Sigmoid colon (tissue), 7 donors: Measurements from ENCODE around the gene SGPL1. TPM values are rescaled to one million over a fixed set of nuclear protein-coding genes. Genes with fewer than 3 reads are reported as not detected.

ENCODE experiments used
- DNase-seq: peaks from one replicate; pipeline ENCODE4 v3.0.0-alpha.2; 2019
- H3K27ac ChIP-seq, 4 donors: fragments of 200-600 bp; sonication (generic); one replicate each; pipeline ENCODE4 v1.5.1; 2016 to 2019; ENCODE audit warnings: mild to moderate bottlenecking in 1 of 4
- H3K27me3 ChIP-seq, 3 donors: fragments of 200-600 bp; sonication (generic); one replicate each; pipeline ENCODE4 v1.5.1; 2019; ENCODE audit warnings: mild to moderate bottlenecking in 1 of 3
- H3K36me3 ChIP-seq, 4 donors: fragments of 200-600 bp; sonication (generic); one replicate each; pipeline ENCODE4 v1.5.1; 2016 to 2019
- H3K4me1 ChIP-seq, 4 donors: fragments of 200-600 bp; sonication (generic); one replicate each; pipeline ENCODE4 v1.5.1; 2017 to 2019
- H3K4me3 ChIP-seq, 4 donors: fragments of 200-600 bp; sonication (generic); one replicate each; pipeline ENCODE4 v1.5.1; 2017 to 2019; ENCODE audit warnings: mild to moderate bottlenecking in 2 of 4, moderate library complexity in 1 of 4
- H3K9me3 ChIP-seq, 4 donors: fragments of 200-600 bp in 3 of 4; sonication (generic) in 3 of 4; one replicate each; pipeline versions ENCODE4 v1.5.1 to v1.6.1; 2013 to 2019
- EP300 ChIP-seq, 4 donors: sonication (generic); formaldehyde crosslinking; IDR thresholded peaks; one replicate each; pipeline ENCODE4 v1.6.1; 2017; ENCODE audit warnings: antibody characterized with exemption in 4 of 4
- POLR2A ChIP-seq, 2 donors: fragments of 450-650 bp; IDR thresholded peaks; one replicate each; pipeline ENCODE4 v1.6.1; 2016; ENCODE audit warnings: antibody characterized with exemption in 2 of 2, mild to moderate bottlenecking in 2 of 2, moderate library complexity in 2 of 2
- POLR2AphosphoS5 ChIP-seq, 4 donors: sonication (generic); formaldehyde crosslinking; IDR thresholded peaks; one replicate each; pipeline ENCODE4 v1.6.1; 2017; ENCODE audit warnings: antibody characterized with exemption in 4 of 4
- WGBS, 2 donors: extraction: QIAGEN DNeasy Blood & Tissue Kit; methylation state at CpG; one replicate each; pipeline ENCODE4 v1.1.7; 2013; 5-methylcytosine and 5-hydroxymethylcytosine counted together
- intact Hi-C: fragments of 100-400 bp; cut with DNase I; formaldehyde crosslinking; loops from one replicate; pipeline ENCODE4 v1.15.1; 2023
- polyA plus RNA-seq, 3 donors: library from polyadenylated mRNA; stranded (reverse); fragments of 200-250 nt; gene quantifications; one replicate each; pipeline ENCODE4 v1.2.3, GENCODE V29; 2013
- total RNA-seq, 4 donors: library from RNA; depleted of rRNA; stranded (reverse); fragments of >200 nt; gene quantifications; one replicate each; pipeline ENCODE4 v1.1.0, GENCODE V29; 2016
- TF ChIP-seq, protein P1 (sequence below), 4 experiments: fragments of 450-650 bp in 3 of 4; fragments of 200-600 bp in 1 of 4; IDR thresholded peaks; one replicate each; pipeline ENCODE4 v1.5.1; 2016 to 2019; ENCODE audit warnings: antibody characterized with exemption in 4 of 4, mild to moderate bottlenecking in 3 of 4, moderate library complexity in 2 of 4
- donor health status: healthy with polysubstance abuse.
- donor health status: Bipolar disorder and iron deficiency.
- donor health status: healthy.

The SGPL1 gene
- total and polyA plus RNA-seq, 7 donors: 6.0 to 22.2 (median 20.1) TPM

DNA sequence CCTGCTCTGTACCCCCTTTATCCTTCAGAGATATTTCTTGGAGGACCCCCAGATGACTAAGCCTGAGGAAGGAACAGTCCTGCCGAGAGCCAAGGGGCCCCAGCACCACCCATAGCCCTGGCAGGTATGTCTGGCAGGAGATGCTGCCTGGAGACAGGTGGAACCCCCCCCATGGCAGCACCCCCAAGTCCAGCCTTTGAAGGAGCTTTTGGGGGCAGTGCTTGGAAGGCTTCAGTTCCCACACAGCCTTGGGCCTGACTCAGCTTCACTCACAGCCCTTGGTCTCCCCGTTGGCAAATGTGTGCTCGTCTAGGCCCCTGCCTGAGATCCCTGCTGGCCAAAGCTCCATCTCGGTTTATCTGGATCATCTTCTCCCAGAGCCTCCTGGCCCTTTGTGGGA lies 95.6 kb downstream of the SGPL1 start:
- TF ChIP-seq, protein P1, sequence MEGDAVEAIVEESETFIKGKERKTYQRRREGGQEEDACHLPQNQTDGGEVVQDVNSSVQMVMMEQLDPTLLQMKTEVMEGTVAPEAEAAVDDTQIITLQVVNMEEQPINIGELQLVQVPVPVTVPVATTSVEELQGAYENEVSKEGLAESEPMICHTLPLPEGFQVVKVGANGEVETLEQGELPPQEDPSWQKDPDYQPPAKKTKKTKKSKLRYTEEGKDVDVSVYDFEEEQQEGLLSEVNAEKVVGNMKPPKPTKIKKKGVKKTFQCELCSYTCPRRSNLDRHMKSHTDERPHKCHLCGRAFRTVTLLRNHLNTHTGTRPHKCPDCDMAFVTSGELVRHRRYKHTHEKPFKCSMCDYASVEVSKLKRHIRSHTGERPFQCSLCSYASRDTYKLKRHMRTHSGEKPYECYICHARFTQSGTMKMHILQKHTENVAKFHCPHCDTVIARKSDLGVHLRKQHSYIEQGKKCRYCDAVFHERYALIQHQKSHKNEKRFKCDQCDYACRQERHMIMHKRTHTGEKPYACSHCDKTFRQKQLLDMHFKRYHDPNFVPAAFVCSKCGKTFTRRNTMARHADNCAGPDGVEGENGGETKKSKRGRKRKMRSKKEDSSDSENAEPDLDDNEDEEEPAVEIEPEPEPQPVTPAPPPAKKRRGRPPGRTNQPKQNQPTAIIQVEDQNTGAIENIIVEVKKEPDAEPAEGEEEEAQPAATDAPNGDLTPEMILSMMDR (IDR thresholded peaks at IDR 0.05): no peak
- no peak for DNase-seq
- WGBS, 2 donors: 85 to 92% methylated on average over 4 of the region's 4 CpGs
- no peak overlapping the region for H3K4me3 ChIP-seq
- no peaks in the 10 kb centered on the region for H3K9me3 ChIP-seq
- H3K4me1 ChIP-seq: peaks cover 0 to 19% (median 16%) of the 10 kb centered on the region in 4 donors
- H3K27me3 ChIP-seq: no peaks in the 10 kb centered on the region
- H3K36me3 ChIP-seq: no peaks in the 10 kb centered on the region
- H3K27ac ChIP-seq: no peak overlapping the region
- intact Hi-C loops: no loop called here

DNA sequence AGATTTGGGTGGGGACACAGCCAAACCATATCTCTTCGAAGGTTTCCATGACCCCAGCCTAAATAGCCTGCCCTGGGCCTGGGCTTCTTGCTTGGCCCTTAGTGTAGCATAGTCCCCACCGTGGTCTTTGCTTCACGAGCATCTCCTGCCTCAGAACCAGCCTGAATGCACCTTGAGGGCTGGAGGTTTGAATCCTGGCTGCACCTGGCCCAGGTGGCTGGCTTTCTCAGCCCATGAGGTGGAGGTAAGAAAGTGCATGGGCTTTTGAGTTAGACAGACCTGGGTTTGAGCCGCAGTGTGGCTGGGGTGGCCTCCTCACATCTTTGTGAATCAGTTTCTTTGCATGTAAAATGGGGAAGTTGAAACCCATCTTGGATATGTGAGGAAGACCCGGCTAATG lies 96.8 kb downstream of the SGPL1 start:
- TF ChIP-seq POLR2AphosphoS5 (IDR thresholded peaks at IDR 0.05) (no peak), POLR2A (IDR thresholded peaks at IDR 0.05) (no peak), EP300 (IDR thresholded peaks at IDR 0.05) (no peak)
- TF ChIP-seq, protein P1 (IDR thresholded peaks at IDR 0.05): no peak
- intact Hi-C loops: no loop called here
- no peaks in the 10 kb centered on the region for H3K36me3 ChIP-seq
- no peak overlapping the region for H3K4me3 ChIP-seq
- H3K4me1 ChIP-seq: peaks cover 0 to 8% (median 7%) of the 10 kb centered on the region in 4 donors
- H3K9me3 ChIP-seq: no peaks in the 10 kb centered on the region
- H3K27ac ChIP-seq: no peak overlapping the region
- 88 to 91% methylated on average over 5 of the region's 5 CpGs for WGBS, 2 donors
- DNase-seq: no peak
- H3K27me3 ChIP-seq: no peaks in the 10 kb centered on the region

DNA sequence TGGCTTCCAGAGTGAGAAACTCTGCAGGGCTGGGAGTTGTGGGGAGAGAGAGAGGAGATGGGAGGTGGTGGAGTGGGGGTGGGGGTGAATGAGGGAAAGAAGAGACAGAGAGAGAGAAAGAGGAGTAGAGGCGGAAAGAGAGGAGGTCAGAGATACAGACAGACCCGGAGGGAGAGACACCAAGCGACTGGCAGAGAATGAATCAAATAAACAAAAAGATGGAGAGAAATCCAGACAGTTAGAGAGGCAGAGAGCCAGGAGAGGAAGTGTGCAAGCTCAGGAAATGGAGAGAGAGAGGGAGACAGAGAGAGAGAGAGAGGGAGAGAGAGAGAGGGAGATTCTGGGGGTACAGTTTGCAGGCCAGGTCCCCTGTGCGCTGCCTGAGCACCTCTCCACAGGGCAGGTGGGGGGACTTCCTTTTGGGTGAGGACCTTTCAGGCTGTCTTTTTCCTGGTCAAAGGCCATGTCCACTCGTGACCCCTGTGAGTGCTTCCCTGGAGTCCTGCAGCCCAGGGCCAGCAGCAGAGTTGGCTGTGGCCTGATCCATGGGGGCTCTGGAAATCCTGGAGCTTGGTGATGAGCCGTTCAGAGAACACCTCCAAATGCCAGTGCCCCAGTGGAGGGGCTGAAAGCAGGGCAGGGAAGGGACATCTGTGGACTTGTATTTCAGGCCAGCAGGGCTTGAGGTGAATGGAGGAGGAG lies 97.6 kb downstream of the SGPL1 start:
- H3K27ac ChIP-seq: no peak overlapping the region
- no peak for DNase-seq
- no peaks in the 10 kb centered on the region for H3K36me3 ChIP-seq
- intact Hi-C loops: no loop called here
- H3K9me3 ChIP-seq: no peaks in the 10 kb centered on the region
- H3K4me1 ChIP-seq: peaks cover 0 to under 1% (median 0%) of the 10 kb centered on the region in 4 donors
- H3K27me3 ChIP-seq: no peaks in the 10 kb centered on the region
- TF ChIP-seq, protein P1 (IDR thresholded peaks at IDR 0.05): no peak
- TF ChIP-seq POLR2AphosphoS5 (IDR thresholded peaks at IDR 0.05) (no peak), EP300 (IDR thresholded peaks at IDR 0.05) (no peak), POLR2A (IDR thresholded peaks at IDR 0.05) (no peak)
- 72% methylated on average over 6 of the region's 6 CpGs for WGBS, 2 donors
- no peak overlapping the region for H3K4me3 ChIP-seq

DNA sequence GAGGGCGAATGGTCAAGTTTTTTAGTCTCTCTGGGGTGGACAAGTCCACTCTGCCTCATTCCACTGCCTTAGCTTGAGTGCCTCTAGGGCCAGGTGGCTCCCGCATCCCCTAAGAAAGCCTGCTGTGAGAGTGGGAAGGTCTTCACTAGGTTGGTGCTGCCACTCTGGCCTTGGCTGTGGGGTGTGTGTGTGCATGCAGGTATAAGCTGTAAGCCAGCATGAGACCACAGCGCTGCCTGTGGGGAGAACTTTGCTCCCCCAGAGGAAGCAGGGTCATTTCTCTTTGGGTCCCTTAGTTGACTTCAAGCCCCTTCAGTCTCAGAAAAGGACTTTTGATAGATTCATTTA lies 98.1 kb downstream of the SGPL1 start:
- Histone ChIP-seq H3K27me3 (peaks cover 0 to 1% (median 0%) of the 10 kb centered on the region in 3 donors), H3K4me3 (no peak overlapping the region), H3K4me1 (no peaks in the 10 kb centered on the region), H3K27ac (no peak overlapping the region), H3K9me3 (no peaks in the 10 kb centered on the region), H3K36me3 (no peaks in the 10 kb centered on the region)
- TF ChIP-seq POLR2AphosphoS5 (IDR thresholded peaks at IDR 0.05) (no peak), POLR2A (IDR thresholded peaks at IDR 0.05) (no peak), EP300 (IDR thresholded peaks at IDR 0.05) (no peak)
- TF ChIP-seq, protein P1 (IDR thresholded peaks at IDR 0.05): no peak
- intact Hi-C loops: no loop called here
- no peak for DNase-seq
- WGBS, 2 donors: 85 to 88% methylated on average over 3 of the region's 3 CpGs

DNA sequence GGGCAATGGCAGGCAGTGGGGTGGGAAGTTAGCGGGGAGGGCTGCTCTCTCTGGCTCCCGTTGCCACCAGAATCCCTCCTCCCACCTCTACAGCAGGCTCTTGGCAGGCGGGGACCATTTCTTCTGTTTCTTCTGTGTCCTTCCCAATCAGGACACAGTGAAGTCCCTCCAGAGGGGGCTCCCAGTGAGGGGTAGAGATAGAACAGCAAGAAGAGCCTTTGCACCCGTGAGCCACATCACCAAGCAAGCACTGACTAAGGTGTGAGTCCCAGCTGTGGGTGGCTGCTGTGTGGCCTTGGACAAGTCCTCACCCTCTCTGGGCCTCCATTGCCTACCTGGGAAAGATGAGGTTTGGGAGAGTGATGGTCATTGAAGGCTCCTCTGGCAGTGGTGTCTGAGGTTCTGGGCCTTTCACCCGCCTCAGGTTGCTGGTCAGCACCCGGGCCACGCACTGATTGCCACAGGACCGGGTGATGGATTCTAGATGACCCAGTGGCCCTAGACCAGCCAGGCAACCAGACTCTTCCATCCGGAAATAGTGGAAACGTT lies 98.6 kb downstream of the SGPL1 start:
- no peak overlapping the region for H3K4me3 ChIP-seq
- no peak overlapping the region for H3K27ac ChIP-seq
- intact Hi-C loops: no loop called here
- H3K36me3 ChIP-seq: no peaks in the 10 kb centered on the region
- no peaks in the 10 kb centered on the region for H3K4me1 ChIP-seq
- WGBS, 2 donors: 83 to 87% methylated on average over 10 of the region's 10 CpGs
- H3K9me3 ChIP-seq: no peaks in the 10 kb centered on the region
- peaks cover 0 to 6% (median 0%) of the 10 kb centered on the region in 3 donors for H3K27me3 ChIP-seq
- no peak for DNase-seq
- TF ChIP-seq POLR2AphosphoS5 (IDR thresholded peaks at IDR 0.05) (no peak), POLR2A (IDR thresholded peaks at IDR 0.05) (no peak), EP300 (IDR thresholded peaks at IDR 0.05) (no peak)
- TF ChIP-seq, protein P1 (IDR thresholded peaks at IDR 0.05): no peak
